B cell (primary cell): ENCODE data around the gene MED27.

Experiments used
- CTCF ChIP-seq: fragments of 200-600 bp; IDR thresholded peaks from one replicate; pipeline ENCODE4 v1.8.0; 2022; ENCODE audit warnings: antibody characterized with exemption, mild to moderate bottlenecking
- EZH2 ChIP-seq: IDR thresholded peaks from 2 replicates; pipeline ENCODE4 v1.6.1; 2012; ENCODE audit warnings: borderline replicate concordance, low read depth, mild to moderate bottlenecking, moderate library complexity, low read length; ENCODE audit not compliant: insufficient read depth, poor library complexity, severe bottlenecking

- no peak for TF ChIP-seq CTCF
- TF ChIP-seq EZH2: no peak
Measured at GRCh38 chr9:131874447-131874846, 205.2 kb downstream of the MED27 start.
